IPS-18a (cell line): ENCODE results near the gene UCN2.

ENCODE experiments used
- H3K27ac ChIP-seq: one replicate; pipeline ENCODE4 v1.5.1; 2013; ENCODE audit warnings: low read length
- H3K27me3 ChIP-seq: one replicate; pipeline ENCODE4 v1.6.1; 2013; ENCODE audit warnings: mild to moderate bottlenecking, low read length; ENCODE audit not compliant: control insufficient read depth, insufficient read depth
- H3K36me3 ChIP-seq: one replicate; pipeline ENCODE4 v1.6.1; 2013; ENCODE audit warnings: low read depth, low read length; ENCODE audit not compliant: control insufficient read depth
- H3K4me1 ChIP-seq: one replicate; pipeline ENCODE4 v1.6.1; 2013; ENCODE audit warnings: low read depth, low read length; ENCODE audit not compliant: control insufficient read depth
- H3K4me3 ChIP-seq: one replicate; pipeline ENCODE4 v1.5.1; 2013; ENCODE audit warnings: low read length
- H3K9ac ChIP-seq: one replicate; pipeline ENCODE4 v1.6.1; 2013; ENCODE audit warnings: mild to moderate bottlenecking, low read length, moderate library complexity
- H3K9me3 ChIP-seq: one replicate; pipeline ENCODE4 v1.6.1; 2013; ENCODE audit warnings: low read depth, low read length; ENCODE audit not compliant: control insufficient read depth

UCN2 gene

GRCh38 chr3:48567500-48567899, 3.9 kb upstream of the UCN2 start:
- Histone ChIP-seq H3K27ac (no peak overlapping the region), H3K4me3 (no peak overlapping the region), H3K9ac (no peak overlapping the region), H3K36me3 (no peaks in the 10 kb centered on the region), H3K4me1 (peaks cover 9% of the 10 kb centered on the region), H3K27me3 (no peaks in the 10 kb centered on the region), H3K9me3 (no peaks in the 10 kb centered on the region)

- Histone ChIP-seq H3K4me3 (no peak overlapping the region), H3K9me3 (no peaks in the 10 kb centered on the region), H3K27ac (no peak overlapping the region), H3K36me3 (no peaks in the 10 kb centered on the region), H3K9ac (no peak overlapping the region), H3K27me3 (no peaks in the 10 kb centered on the region), H3K4me1 (peaks cover 9% of the 10 kb centered on the region)
Observed at GRCh38 chr3:48567090-48567489, 3.5 kb upstream of the UCN2 start.

- H3K4me1 ChIP-seq: peaks cover 9% of the 10 kb centered on the region
- no peak overlapping the region for H3K27ac ChIP-seq
- no peak overlapping the region for H3K4me3 ChIP-seq
Observed at GRCh38 chr3:48566401-48566760, 2.8 kb upstream of the UCN2 start.

GRCh38 chr3:48565591-48566400, 2.2 kb upstream of the UCN2 start:
- H3K27ac ChIP-seq: no peak overlapping the region
- peaks cover 15% of the 10 kb centered on the region for H3K4me1 ChIP-seq
- no peak overlapping the region for H3K4me3 ChIP-seq
- H3K9me3 ChIP-seq: no peaks in the 10 kb centered on the region
- no peak overlapping the region for H3K9ac ChIP-seq
- no peaks in the 10 kb centered on the region for H3K36me3 ChIP-seq
- H3K27me3 ChIP-seq: no peaks in the 10 kb centered on the region

More at GRCh38 chr3:48566401-48566760, 2.8 kb upstream of the UCN2 start:
- H3K9ac ChIP-seq: no peak overlapping the region
- H3K36me3 ChIP-seq: no peaks in the 10 kb centered on the region
- no peaks in the 10 kb centered on the region for H3K27me3 ChIP-seq
- no peaks in the 10 kb centered on the region for H3K9me3 ChIP-seq

- H3K27ac ChIP-seq: no peak overlapping the region
- peaks cover 21% of the 10 kb centered on the region for H3K4me1 ChIP-seq
- no peak overlapping the region for H3K4me3 ChIP-seq
- H3K27me3 ChIP-seq: no peaks in the 10 kb centered on the region
- no peaks in the 10 kb centered on the region for H3K9me3 ChIP-seq
- no peak overlapping the region for H3K9ac ChIP-seq
- no peaks in the 10 kb centered on the region for H3K36me3 ChIP-seq
Observed at GRCh38 chr3:48565186-48565585, 1.6 kb upstream of the UCN2 start.

- Histone ChIP-seq H3K27ac (no peak overlapping the region), H3K4me1 (peaks cover 25% of the 10 kb centered on the region), H3K36me3 (no peaks in the 10 kb centered on the region), H3K9me3 (no peaks in the 10 kb centered on the region), H3K4me3 (no peak overlapping the region), H3K9ac (no peak overlapping the region), H3K27me3 (no peaks in the 10 kb centered on the region)
Observed at GRCh38 chr3:48564667-48565066, 1.1 kb upstream of the UCN2 start.

GRCh38 chr3:48564022-48564421, 441 bp upstream of the UCN2 start:
- Histone ChIP-seq H3K36me3 (no peaks in the 10 kb centered on the region), H3K27me3 (no peaks in the 10 kb centered on the region), H3K9me3 (no peaks in the 10 kb centered on the region), H3K4me1 (peaks cover 25% of the 10 kb centered on the region), H3K4me3 (no peak overlapping the region), H3K9ac (no peak overlapping the region), H3K27ac (no peak overlapping the region)

- H3K9ac ChIP-seq: no peak overlapping the region
- H3K27ac ChIP-seq: no peak overlapping the region
- no peaks in the 10 kb centered on the region for H3K36me3 ChIP-seq
- no peaks in the 10 kb centered on the region for H3K27me3 ChIP-seq
- no peak overlapping the region for H3K4me3 ChIP-seq
- no peaks in the 10 kb centered on the region for H3K9me3 ChIP-seq
- peaks cover 31% of the 10 kb centered on the region for H3K4me1 ChIP-seq
Observed at GRCh38 chr3:48562367-48563095, 1.1 kb downstream of the UCN2 start.

- Histone ChIP-seq H3K27me3 (no peaks in the 10 kb centered on the region), H3K27ac (no peak overlapping the region), H3K36me3 (no peaks in the 10 kb centered on the region), H3K4me1 (peaks cover 31% of the 10 kb centered on the region), H3K9me3 (no peaks in the 10 kb centered on the region), H3K4me3 (peak overlapping the region; percentile 34), H3K9ac (no peak overlapping the region)
Observed at GRCh38 chr3:48561045-48561736, 2.4 kb downstream of the UCN2 start.

GRCh38 chr3:48560648-48561018, 2.9 kb downstream of the UCN2 start:
- Histone ChIP-seq H3K27ac (no peak overlapping the region), H3K36me3 (no peaks in the 10 kb centered on the region), H3K4me3 (peak overlapping the region; percentile 34)

GRCh38 chr3:48558493-48559134, 5.0 kb downstream of the UCN2 start:
- Histone ChIP-seq H3K9me3 (no peaks in the 10 kb centered on the region), H3K36me3 (peaks cover 2% of the 10 kb centered on the region), H3K9ac (no peak overlapping the region), H3K27ac (no peak overlapping the region), H3K27me3 (no peaks in the 10 kb centered on the region), H3K4me1 (peaks cover 30% of the 10 kb centered on the region), H3K4me3 (no peak overlapping the region)

More at GRCh38 chr3:48560648-48561018, 2.9 kb downstream of the UCN2 start:
- Histone ChIP-seq H3K27me3 (no peaks in the 10 kb centered on the region), H3K9ac (no peak overlapping the region), H3K9me3 (no peaks in the 10 kb centered on the region), H3K4me1 (peaks cover 31% of the 10 kb centered on the region)
